Esophagus muscularis mucosa (tissue), 4 donors: Measurements from ENCODE around the gene AP2B1.

Source experiments
- EP300 ChIP-seq: sonication (generic); formaldehyde crosslinking; IDR thresholded peaks from one replicate; pipeline ENCODE4 v1.6.1; 2017; ENCODE audit warnings: antibody characterized with exemption
- POLR2A ChIP-seq: fragments of 450-650 bp; IDR thresholded peaks from one replicate; pipeline ENCODE4 v1.6.1; 2017; ENCODE audit warnings: antibody characterized with exemption, moderate library complexity, mild to moderate bottlenecking, low read depth
- POLR2AphosphoS5 ChIP-seq, 2 donors: sonication (generic); formaldehyde crosslinking; IDR thresholded peaks; one replicate each; pipeline ENCODE4 v1.6.1; 2017; ENCODE audit warnings: antibody characterized with exemption in 2 of 2
- TF ChIP-seq, protein P1 (sequence below), 3 experiments: fragments of 200-600 bp in 2 of 3; fragments of 450-650 bp in 1 of 3; sonication (generic) in 2 of 3; IDR thresholded peaks; one replicate each; pipeline ENCODE4 v1.5.1; 2017 to 2019; ENCODE audit warnings: antibody characterized with exemption in 3 of 3, mild to moderate bottlenecking in 2 of 3, moderate library complexity in 1 of 3

DNA sequence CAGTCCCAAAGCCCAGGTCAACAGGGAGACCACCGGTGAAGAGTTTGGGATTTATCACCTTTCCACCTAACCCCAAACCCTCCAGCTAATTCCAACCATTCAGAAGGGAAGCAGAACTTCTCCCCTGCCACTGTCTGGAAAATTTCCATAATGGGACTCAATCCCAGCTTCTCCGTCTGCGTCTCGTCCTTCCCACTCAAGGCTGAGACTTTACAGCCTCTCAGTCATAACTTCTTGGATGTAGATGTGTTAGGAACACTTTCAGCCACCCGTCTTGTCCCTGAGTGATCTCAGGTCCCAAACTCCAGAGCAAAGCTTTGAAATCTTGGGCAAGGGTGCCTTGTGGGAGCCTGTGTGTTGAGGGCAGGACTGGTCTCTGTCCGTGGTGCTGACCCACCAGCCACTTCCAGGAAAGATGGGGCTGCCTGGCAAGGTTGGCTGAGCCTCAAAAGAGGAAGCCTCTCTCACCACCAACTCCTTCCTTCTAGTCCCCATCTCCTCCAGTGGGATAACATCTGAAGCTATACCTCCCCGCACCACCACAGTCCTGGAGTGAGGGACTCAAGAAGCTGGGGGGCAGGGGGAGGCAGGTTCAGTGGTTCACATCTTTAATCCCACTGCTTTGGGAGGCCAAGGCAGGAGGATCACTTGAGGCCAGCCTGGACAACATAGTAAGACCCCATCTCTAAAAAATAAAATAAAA is 156.7 kb downstream of the AP2B1 start:
- TF ChIP-seq, protein P1, sequence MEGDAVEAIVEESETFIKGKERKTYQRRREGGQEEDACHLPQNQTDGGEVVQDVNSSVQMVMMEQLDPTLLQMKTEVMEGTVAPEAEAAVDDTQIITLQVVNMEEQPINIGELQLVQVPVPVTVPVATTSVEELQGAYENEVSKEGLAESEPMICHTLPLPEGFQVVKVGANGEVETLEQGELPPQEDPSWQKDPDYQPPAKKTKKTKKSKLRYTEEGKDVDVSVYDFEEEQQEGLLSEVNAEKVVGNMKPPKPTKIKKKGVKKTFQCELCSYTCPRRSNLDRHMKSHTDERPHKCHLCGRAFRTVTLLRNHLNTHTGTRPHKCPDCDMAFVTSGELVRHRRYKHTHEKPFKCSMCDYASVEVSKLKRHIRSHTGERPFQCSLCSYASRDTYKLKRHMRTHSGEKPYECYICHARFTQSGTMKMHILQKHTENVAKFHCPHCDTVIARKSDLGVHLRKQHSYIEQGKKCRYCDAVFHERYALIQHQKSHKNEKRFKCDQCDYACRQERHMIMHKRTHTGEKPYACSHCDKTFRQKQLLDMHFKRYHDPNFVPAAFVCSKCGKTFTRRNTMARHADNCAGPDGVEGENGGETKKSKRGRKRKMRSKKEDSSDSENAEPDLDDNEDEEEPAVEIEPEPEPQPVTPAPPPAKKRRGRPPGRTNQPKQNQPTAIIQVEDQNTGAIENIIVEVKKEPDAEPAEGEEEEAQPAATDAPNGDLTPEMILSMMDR (IDR thresholded peaks at IDR 0.05) = no peak
- TF ChIP-seq POLR2AphosphoS5 (IDR thresholded peaks at IDR 0.05) = no peak
- no peak for TF ChIP-seq POLR2A
- TF ChIP-seq EP300 = no peak
